GM21528 (cell line): ENCODE measurements around the gene APEH.
A peak's percentile ranks its signal among the peaks of the same experiment; 100 is the strongest.

ENCODE experiments used
- ATAC-seq: cut with Tn5 transposase; IDR thresholded peaks from one replicate; pipeline ENCODE4 v1.9.1; 2021; ENCODE audit warnings: mild to moderate bottlenecking, moderate library complexity; ENCODE audit not compliant: unreplicated experiment, low FRiP score

Gene APEH

GRCh38 chr3:49723628-49724551 is 49.7 kb downstream of the APEH start, which contains the start of gene GMPPB:
Gene GMPPB, minus strand, starts transcription at chr3:49723951. Its CDS starts 225 bp downstream, at chr3:49723726.
- ATAC-seq, result peak; percentile 61

- ATAC-seq, result no peak
These were observed 50.4 kb downstream of the APEH start for GRCh38 chr3:49724586-49724985.

- no peak for ATAC-seq
These were observed 51.9 kb downstream of the APEH start for GRCh38 chr3:49725906-49726681.

- ATAC-seq, result no peak
These were observed 53.2 kb downstream of the APEH start for GRCh38 chr3:49727154-49727923.

GRCh38 chr3:49727924-49728361 is 53.8 kb downstream of the APEH start:
- ATAC-seq, result no peak

DNA sequence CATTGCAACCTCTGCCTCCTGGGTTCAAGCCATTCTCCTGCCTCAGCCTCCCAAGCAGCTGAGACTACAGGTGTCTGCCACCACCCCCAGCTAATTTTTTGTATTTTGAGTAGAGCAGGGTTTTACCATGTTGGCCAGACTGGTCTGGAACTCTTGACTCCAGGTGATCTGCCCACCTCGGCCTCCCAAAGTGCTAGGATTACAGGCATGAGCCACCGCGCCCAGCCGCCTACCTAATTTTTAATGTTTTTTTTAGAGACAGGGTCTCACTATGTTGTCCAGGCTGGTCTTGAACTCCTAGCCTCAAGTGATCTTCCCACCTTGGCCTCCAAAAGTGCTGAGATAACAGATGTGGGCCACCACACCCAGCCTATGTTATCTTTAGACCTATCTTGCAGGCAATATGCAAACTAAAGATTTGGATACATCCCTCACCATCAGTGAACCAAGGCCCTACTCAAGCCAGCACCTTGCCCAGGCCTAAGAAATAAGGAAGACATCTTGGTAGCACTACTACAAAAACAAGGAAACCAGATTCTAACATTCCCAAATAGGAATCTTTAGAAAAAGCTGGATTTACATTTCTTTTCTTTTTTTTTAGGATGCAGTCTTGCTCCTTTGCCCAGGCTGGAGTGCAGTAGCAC is 55.9 kb downstream of the APEH start:
- ATAC-seq, result no peak

GRCh38 chr3:49732597-49732996 is 58.4 kb downstream of the APEH start:
- no peak for ATAC-seq

- ATAC-seq, result no peak
These were observed 59.4 kb downstream of the APEH start for GRCh38 chr3:49733551-49733950.
